ENCODE data around the gene NCKAP5. TPM values are rescaled to one million over a fixed set of nuclear protein-coding genes. Genes with fewer than 3 reads are reported as not detected.

The NCKAP5 gene
- total and polyA plus RNA-seq, 9 donors, result 0.80 to 2.7 (median 2.2) TPM

- no peaks in the 10 kb centered on the region for H3K27me3 ChIP-seq
- H3K4me3 ChIP-seq, result no peak overlapping the region
- intact Hi-C loops (cut with DNase I), result no loop called here
- no peaks in the 10 kb centered on the region for H3K9me3 ChIP-seq
- H3K27ac ChIP-seq, result no peak overlapping the region
- H3K36me3 ChIP-seq, result no peaks in the 10 kb centered on the region
- no peak for DNase-seq
- no peaks in the 10 kb centered on the region for H3K4me1 ChIP-seq (ENCODE audit: insufficient read depth)
- TF ChIP-seq EP300 (IDR thresholded peaks at IDR 0.05), result no peak
- TF ChIP-seq CTCF (IDR thresholded peaks at IDR 0.05), result no peak
- no peak for TF ChIP-seq POLR2A (IDR thresholded peaks at IDR 0.05)
- WGBS, 3 donors, result 98 to 100% (median 100%) methylated on average over 2 of the region's 2 CpGs
These were observed 125.9 kb downstream of the NCKAP5 start for GRCh38 chr2:133442393-133442792.

- Histone ChIP-seq H3K27me3 (no peaks in the 10 kb centered on the region), H3K27ac (no peak overlapping the region), H3K9me3 (no peaks in the 10 kb centered on the region), H3K4me3 (no peak overlapping the region), H3K4me1 (ENCODE audit: insufficient read depth) (no peaks in the 10 kb centered on the region), H3K36me3 (no peaks in the 10 kb centered on the region)
- no peak for DNase-seq
- TF ChIP-seq EP300 (IDR thresholded peaks at IDR 0.05) (no peak), CTCF (IDR thresholded peaks at IDR 0.05) (no peak), POLR2A (IDR thresholded peaks at IDR 0.05) (no peak)
- intact Hi-C loops (cut with DNase I), result no loop called here
These were observed 128.7 kb downstream of the NCKAP5 start for GRCh38 chr2:133439565-133439920.

GRCh38 chr2:133438848-133439564 lies 129.3 kb downstream of the NCKAP5 start:
- Histone ChIP-seq H3K27me3 (no peaks in the 10 kb centered on the region), H3K36me3 (no peaks in the 10 kb centered on the region), H3K9me3 (no peaks in the 10 kb centered on the region), H3K4me3 (no peak overlapping the region), H3K4me1 (ENCODE audit: insufficient read depth) (no peaks in the 10 kb centered on the region), H3K27ac (no peak overlapping the region)
- TF ChIP-seq EP300 (IDR thresholded peaks at IDR 0.05), result no peak
- TF ChIP-seq CTCF (IDR thresholded peaks at IDR 0.05), result no peak
- no peak for TF ChIP-seq POLR2A (IDR thresholded peaks at IDR 0.05)
- intact Hi-C loops (cut with DNase I), result no loop called here
- DNase-seq, result no peak
- 60 to 69% (median 62%) methylated on average over 4 of the region's 4 CpGs for WGBS, 3 donors

- TF ChIP-seq EP300 (IDR thresholded peaks at IDR 0.05) (no peak), CTCF (IDR thresholded peaks at IDR 0.05) (no peak), POLR2A (IDR thresholded peaks at IDR 0.05) (no peak)
- H3K4me3 ChIP-seq, result no peak overlapping the region
These were observed 130.2 kb downstream of the NCKAP5 start for GRCh38 chr2:133438026-133438425.

More at GRCh38 chr2:133438026-133438425, 130.2 kb downstream of the NCKAP5 start:
- no peak for DNase-seq
- H3K9me3 ChIP-seq, result no peaks in the 10 kb centered on the region
- H3K4me1 ChIP-seq (ENCODE audit: insufficient read depth), result no peaks in the 10 kb centered on the region
- no peaks in the 10 kb centered on the region for H3K27me3 ChIP-seq
- no peaks in the 10 kb centered on the region for H3K36me3 ChIP-seq
- no peak overlapping the region for H3K27ac ChIP-seq
- intact Hi-C loops (cut with DNase I), result no loop called here

All from ovary (tissue), 9 donors.